Cerebellar cortex (tissue), 1 donor: ENCODE measurements around the gene TOM1L2.
"Not testable (repeated sequence)": the region's sequence is repeated elsewhere in the genome, so short reads cannot be mapped to it uniquely, and the experiment has no call there.

ENCODE experiments used
- DNase-seq: peaks from one replicate; pipeline ENCODE4 v3.0.0-alpha.2; 2015; ENCODE audit warnings: low spot score

Gene TOM1L2

DNA sequence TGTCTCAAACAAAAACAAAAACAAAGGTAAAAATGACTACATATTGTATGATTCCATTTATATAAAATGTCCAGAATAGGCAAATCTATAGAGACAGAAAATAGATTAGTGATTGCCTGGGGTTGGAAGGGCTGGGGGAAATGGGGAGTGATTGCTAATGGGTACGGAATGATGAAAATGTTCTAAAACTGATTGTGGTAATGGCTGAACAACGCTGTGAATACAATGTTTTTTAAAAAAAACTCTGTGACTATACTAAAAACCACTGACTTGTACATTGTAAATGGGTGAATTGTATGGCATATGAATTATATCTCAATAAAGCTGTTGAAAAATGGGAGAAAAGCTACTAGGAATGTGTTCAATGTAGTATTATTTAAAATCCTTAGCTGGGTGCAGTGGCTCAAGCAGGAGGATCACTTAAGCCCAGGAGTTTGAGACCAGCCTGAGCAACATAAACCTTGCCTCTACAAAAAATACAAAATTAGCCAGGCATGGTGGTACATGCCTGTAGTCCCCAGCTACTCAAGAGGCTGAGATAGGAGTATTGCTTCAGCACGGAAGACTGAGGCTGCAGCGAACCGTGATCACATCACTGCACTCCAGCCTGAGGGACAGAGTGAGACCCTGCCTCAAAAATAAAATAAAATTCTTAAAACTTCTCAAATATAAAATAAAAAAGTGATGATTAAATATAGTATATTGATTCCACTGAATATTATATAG, 47.9 kb downstream of the TOM1L2 start:
- no peak for DNase-seq

GRCh38 chr17:17922070-17922614, 50.1 kb downstream of the TOM1L2 start:
- DNase-seq, result peak; percentile 72

GRCh38 chr17:17921192-17922069, 50.8 kb downstream of the TOM1L2 start:
- DNase-seq, result peak; percentile 84

DNA sequence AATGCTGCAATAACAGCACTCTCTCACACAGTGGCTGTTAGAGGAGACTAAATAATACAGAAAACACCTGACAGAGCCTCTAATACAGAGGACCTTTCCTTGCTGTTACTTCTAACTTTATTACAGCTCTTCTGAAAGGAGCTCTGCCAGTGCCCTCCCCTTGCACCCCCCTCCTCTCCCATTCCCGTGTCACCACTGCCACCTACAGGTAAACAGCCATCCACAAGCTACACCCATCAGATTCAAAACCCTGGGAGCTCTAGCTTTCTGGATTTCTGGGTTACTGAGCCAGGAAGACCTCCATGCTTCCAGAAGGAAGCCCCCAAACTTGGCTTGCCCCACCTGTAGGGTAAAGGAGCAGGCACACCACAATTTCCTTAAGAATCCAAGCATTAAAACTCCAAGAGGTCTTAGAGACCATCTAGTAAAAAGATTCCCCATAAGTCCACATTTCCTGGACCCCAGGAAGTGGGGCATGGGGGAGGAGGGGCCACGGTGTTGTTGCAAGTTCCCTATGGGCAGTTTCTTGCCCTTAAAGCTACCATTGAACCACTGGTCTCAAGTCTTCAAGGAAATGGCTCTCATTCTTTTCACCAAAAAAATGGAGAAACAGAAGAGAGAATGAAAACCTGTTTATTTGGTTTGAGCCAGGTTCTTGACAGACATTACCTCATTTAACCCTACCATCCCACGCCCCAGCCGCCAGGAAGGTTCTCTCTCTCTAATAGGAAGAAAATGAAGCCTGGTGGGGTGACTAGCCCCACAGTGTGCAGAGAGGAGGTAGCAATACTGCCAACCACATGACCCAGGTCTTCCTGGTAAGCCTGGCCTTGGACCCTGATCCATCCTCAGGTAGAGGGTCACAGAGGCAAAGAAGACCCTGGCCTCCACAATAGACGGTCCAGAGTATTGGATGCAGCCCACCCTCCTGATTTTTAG, 52.8 kb downstream of the TOM1L2 start:
- DNase-seq, result peak; percentile 90

GRCh38 chr17:17917394-17917793, 54.8 kb downstream of the TOM1L2 start:
- no peak for DNase-seq

DNA sequence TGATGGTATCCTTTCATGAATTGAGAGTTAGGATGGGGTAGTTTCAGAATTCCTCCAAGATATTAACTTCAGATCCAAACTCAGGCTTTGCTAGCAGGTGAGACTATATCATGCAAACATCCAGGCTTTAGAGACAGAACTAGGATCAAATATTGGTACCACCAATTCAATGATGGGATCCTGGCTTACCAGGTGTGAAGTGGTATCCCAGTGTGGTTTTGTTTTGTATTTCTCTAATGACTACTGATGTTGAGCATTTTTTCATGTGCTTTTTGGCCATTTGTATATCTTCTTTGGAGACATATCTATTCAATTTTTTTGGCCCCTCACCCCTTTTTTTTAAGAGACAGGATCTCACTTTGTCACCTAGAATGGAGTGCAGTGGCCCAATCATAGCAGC, 57.0 kb downstream of the TOM1L2 start:
- DNase-seq, result no peak

GRCh38 chr17:17913695-17914332, 58.4 kb downstream of the TOM1L2 start:
- no peak for DNase-seq

DNA sequence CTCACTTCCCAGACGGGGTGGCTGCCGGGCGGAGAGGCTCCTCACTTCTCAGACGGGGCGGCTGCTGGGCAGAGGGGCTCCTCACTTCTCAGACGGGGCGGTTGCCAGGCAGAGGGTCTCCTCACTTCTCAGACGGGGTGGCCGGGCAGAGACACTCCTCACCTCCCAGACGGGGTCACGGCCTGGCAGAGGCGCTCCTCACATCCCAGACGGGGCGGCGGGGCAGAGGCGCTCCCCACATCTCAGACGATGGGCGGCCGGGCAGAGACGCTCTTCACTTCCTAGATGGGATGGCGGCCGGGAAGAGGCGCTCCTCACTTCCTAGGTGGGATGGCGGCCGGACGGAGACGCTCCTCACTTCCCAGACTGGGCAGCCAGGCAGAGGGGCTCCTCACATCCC, 59.9 kb downstream of the TOM1L2 start:
- DNase-seq, result not testable (repeated sequence)

- no peak for DNase-seq
Observed at GRCh38 chr17:17911001-17911613, 61.1 kb downstream of the TOM1L2 start.

DNA sequence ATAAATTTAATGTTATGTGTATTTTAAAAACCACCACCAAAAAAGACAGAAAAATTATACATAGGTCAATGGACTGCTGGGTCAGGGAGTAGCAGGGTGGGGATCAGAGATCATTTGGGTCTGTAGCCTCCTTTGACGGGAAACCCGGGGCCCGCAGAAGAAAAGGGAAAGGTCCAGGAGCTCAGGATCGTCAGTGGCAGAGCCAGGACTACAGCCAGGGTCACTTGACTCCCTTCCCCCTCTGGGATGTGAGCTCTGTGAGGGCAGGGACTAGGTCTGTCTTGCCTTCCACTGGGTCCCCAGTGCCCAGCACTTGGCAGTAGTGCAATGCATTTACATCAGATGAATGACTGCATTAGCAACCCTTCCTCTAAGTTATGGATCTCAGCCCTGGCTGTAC, 62.1 kb downstream of the TOM1L2 start:
- DNase-seq, result no peak

DNA sequence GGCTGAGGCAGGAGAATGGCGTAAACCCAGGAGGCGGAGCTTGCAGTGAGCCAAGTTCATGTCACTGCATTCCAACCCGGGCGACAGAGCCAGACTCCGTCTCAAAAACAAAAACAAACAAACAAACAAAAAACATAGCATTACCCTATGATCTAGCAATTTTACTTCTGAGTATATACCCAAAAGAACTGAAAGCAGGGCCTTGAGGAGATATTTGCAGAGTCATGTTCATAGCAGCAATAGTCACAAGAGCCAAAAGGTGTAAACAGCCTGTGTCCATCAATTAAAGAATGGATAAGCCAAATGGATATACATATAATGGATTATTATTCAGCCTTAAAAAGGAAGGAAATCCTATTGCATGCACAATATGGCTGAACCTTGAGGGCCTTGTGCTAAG, 63.1 kb downstream of the TOM1L2 start:
- DNase-seq, result no peak

DNA sequence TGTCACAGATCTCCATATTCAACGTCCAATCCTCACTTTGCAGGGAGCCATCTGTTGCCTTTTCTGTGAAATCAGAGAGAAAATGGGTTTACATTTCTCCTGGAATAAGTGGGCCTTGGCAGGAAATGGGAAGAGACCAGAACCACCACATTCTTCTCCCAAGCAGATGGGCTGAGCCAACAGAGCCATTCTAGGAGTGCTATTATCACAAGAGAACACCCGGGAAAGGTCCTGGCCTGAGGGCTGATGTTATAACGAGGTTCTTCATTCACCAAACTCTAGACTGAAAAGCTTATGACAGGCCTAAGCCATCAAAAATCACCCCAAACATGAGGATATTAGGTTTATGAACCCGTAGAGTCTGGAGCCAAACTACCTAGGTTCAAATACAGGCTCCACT, 64.7 kb downstream of the TOM1L2 start:
- no peak for DNase-seq

- no peak for DNase-seq
Observed at GRCh38 chr17:17906418-17907215, 65.6 kb downstream of the TOM1L2 start.

- DNase-seq, result no peak
Observed at GRCh38 chr17:17905036-17905320, 67.2 kb downstream of the TOM1L2 start.

- DNase-seq, result no peak
Observed at GRCh38 chr17:17904166-17905035, 67.8 kb downstream of the TOM1L2 start.

DNA sequence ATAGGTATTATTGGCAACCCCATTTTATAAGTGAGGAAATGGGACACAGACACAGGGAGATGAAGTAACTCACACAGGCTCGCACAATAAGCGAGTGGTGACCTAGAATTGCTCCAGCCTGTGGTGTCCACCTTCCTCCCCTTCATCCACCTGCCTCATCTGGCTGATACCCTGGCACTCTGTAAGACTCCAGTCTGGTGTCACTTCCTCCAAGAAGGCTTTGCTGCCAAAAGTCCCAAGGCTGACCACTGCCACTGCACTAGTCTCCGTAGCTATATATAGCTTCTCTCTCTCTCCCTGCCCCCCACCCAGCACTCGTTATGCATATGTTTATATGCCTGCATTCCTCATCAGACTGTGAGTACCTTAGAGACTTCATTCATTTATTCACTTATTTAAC, 69.3 kb downstream of the TOM1L2 start:
- DNase-seq, result no peak

DNA sequence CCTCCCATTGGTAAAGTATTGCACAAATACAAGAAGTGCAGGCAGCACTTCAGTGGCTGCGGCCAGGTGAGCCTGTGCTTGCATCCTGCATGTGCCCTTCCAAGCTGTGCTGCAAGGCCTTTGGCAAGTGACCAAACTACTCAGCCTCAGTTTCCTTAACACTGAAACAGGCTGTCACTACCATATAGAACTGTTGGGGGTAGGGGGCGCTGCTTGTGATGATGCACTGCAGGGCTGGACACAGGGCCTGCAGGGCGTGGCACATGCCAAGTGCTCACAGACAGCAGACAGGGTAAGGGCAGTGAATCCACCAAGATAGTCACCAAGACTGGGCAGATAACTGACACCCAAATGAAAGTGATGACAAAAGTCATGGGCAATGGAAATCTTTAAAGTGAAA, 69.8 kb downstream of the TOM1L2 start:
- DNase-seq, result no peak

DNA sequence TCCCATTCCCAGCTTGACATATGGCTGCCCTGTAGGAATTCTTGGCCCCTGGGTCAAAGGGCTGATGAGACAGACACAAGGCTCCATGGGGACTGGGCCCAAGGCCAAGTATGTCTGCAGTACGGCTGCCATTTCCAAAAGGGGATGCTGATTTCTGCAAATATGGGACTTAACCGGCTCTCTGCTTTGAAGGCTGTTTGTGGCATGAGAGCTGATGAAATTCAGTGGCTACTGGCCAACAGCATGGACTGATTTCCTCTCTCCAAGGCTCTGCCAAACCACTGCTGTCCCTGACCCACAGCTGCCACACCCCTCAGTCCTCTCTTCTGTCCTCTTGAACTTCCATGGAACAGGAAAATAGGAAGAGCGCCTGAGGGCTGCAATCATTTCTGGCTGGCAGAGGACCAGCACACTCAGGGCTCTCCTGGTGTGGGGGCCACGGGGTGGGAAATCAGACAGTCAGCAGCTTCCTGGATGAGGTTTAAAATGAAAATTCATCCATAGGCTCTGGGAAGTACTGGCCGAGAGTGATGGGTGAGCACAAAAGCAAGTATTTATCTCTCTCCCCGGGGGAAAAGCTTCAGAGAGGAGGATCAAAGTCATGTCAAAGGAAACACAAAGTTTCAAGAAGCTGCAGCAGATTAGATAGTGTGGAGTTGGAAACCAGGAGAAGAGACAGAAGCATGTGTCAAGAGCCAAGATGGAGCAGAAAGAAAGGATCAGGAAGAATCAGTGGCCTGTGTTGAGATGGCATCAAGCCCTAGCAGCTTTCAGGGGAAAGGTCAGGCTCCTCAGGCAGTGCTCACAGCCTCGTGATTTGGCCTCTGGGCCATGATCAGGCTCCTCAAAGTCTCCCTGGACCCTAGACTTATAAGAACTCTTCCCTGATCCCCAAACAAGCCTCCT, 71.3 kb downstream of the TOM1L2 start:
- peak; percentile 83 for DNase-seq
